Kidney (tissue), 14 donors: ENCODE measurements around the gene MTAP. TPM values are rescaled to one million over a fixed set of nuclear protein-coding genes. Genes with fewer than 3 reads are reported as not detected.

Experiments
- DNase-seq, 5 donors: peaks; one replicate each; pipeline ENCODE4 v3.0.0-alpha.2; 2013 to 2020
- FAIRE-seq: peaks from 2 replicates; lab custom pipeline; 2012; peaks lifted over from hg19 to GRCh38; lab: Jason Lieb, UNC
- H3K27ac ChIP-seq, 2 donors: one replicate each; pipeline ENCODE4 v1.7.0; 2013; ENCODE audit warnings: low read depth in 2 of 2, low read length in 2 of 2, inconsistent platforms in 1 of 2
- H3K27me3 ChIP-seq: one replicate; pipeline ENCODE4 v1.7.1; 2013; ENCODE audit warnings: low read length, inconsistent platforms; ENCODE audit not compliant: control insufficient read depth, insufficient read depth
- H3K36me3 ChIP-seq, 3 donors: one replicate each; pipeline versions ENCODE4 v1.7.0 to v1.7.1; 2013; ENCODE audit warnings: low read length in 3 of 3, control low read depth in 1 of 3, inconsistent platforms in 1 of 3; ENCODE audit not compliant: insufficient read depth in 3 of 3, control insufficient read depth in 2 of 3
- H3K4me1 ChIP-seq, 3 donors: one replicate each; pipeline versions ENCODE4 v1.7.0 to v1.7.1; 2013; ENCODE audit warnings: low read length in 3 of 3, inconsistent platforms in 1 of 3, low read depth in 1 of 3; ENCODE audit not compliant: control insufficient read depth in 2 of 3, insufficient read depth in 2 of 3
- H3K4me3 ChIP-seq, 3 donors: one replicate each; pipeline versions ENCODE4 v1.7.0 to v1.8.1; 2013; ENCODE audit warnings: low read length in 3 of 3, control low read depth in 1 of 3, inconsistent platforms in 1 of 3
- H3K9ac ChIP-seq, 3 donors: one replicate each; pipeline versions ENCODE4 v1.7.0 to v1.7.1; 2013; ENCODE audit warnings: low read length in 3 of 3, control low read depth in 1 of 3, inconsistent platforms in 1 of 3
- H3K9me3 ChIP-seq, 3 donors: one replicate each; pipeline versions ENCODE4 v1.7.0 to v1.7.1; 2013; ENCODE audit warnings: low read length in 3 of 3, control low read depth in 1 of 3, inconsistent platforms in 1 of 3; ENCODE audit not compliant: control insufficient read depth in 2 of 3, insufficient read depth in 1 of 3
- intact Hi-C: fragments of 100-400 bp; cut with DNase I; formaldehyde crosslinking; loops from one replicate; pipeline ENCODE4 v1.11.1; 2022
- polyA plus RNA-seq: library from polyadenylated mRNA; stranded (reverse); fragments of 350-450 nt; fragmentation: Illumina TruSeq; extraction: RNeasy Lipid Tissue Mini Kit (QIAGEN cat#74804); gene quantifications from one replicate; pipeline ENCODE4 v1.2.3, GENCODE V29; 2014; ENCODE audit warnings: low read depth, low replicate concordance; ENCODE audit not compliant: insufficient read depth
- total RNA-seq: library from RNA; stranded (reverse); fragmentation: NEBNext Ultra II Directional; extraction: Animal tissue kit (Norgen Biotek cat#: 25700); gene quantifications from one replicate; pipeline ENCODE4 v1.2.1, GENCODE V29; 2021
- TF ChIP-seq, protein P1 (sequence below): IDR thresholded peaks from 3 replicates; pipeline ENCODE4 v1.5.1; 2012; ENCODE audit warnings: mild to moderate bottlenecking, moderate library complexity, borderline replicate concordance; ENCODE audit not compliant: insufficient read depth; ENCODE audit errors: extremely low read depth
- donor health status: control.
- donor health status: control.
- donor health status: control.
- donor health status: control.
- donor health status: control.
- donor health status: DM: yes; HTN: yes; CAD: no.
- donor health status: Normal renal cell carcinoma (clear cell type).

The MTAP gene
- total and polyA plus RNA-seq, 2 donors from 2014 or later = 11.2 to 42.4 TPM

DNA sequence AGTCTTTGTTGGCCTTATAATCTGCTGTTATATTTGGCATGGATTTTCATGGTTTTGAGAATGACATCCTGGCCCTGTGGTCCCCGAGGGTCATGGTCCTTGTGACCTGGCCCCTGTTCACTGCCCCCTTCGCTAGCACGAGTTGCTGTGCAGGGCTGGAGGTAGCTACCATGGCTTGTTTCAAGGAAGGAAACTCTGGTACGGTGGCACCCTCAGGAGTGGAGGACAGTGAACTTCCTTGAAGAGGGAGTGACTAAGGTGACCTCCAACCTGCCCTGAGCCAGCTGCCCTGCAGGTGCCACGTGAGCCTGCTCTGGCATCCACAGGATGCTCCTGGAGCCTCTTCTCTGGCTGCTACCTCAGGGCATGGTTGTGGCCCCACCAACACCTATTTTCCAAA lies 62.1 kb downstream of the MTAP start:
- Histone ChIP-seq H3K4me1 (no peaks in the 10 kb centered on the region), H3K27me3 (no peaks in the 10 kb centered on the region), H3K9ac (no peak overlapping the region), H3K27ac (no peak overlapping the region), H3K4me3 (no peak overlapping the region), H3K9me3 (no peaks in the 10 kb centered on the region), H3K36me3 (peaks cover 4 to 10% (median 5%) of the 10 kb centered on the region in 3 donors)
- FAIRE-seq (no peak), DNase-seq (no peak)
- TF ChIP-seq, protein P1, sequence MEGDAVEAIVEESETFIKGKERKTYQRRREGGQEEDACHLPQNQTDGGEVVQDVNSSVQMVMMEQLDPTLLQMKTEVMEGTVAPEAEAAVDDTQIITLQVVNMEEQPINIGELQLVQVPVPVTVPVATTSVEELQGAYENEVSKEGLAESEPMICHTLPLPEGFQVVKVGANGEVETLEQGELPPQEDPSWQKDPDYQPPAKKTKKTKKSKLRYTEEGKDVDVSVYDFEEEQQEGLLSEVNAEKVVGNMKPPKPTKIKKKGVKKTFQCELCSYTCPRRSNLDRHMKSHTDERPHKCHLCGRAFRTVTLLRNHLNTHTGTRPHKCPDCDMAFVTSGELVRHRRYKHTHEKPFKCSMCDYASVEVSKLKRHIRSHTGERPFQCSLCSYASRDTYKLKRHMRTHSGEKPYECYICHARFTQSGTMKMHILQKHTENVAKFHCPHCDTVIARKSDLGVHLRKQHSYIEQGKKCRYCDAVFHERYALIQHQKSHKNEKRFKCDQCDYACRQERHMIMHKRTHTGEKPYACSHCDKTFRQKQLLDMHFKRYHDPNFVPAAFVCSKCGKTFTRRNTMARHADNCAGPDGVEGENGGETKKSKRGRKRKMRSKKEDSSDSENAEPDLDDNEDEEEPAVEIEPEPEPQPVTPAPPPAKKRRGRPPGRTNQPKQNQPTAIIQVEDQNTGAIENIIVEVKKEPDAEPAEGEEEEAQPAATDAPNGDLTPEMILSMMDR = no peak
- intact Hi-C loops = no loop called here

DNA sequence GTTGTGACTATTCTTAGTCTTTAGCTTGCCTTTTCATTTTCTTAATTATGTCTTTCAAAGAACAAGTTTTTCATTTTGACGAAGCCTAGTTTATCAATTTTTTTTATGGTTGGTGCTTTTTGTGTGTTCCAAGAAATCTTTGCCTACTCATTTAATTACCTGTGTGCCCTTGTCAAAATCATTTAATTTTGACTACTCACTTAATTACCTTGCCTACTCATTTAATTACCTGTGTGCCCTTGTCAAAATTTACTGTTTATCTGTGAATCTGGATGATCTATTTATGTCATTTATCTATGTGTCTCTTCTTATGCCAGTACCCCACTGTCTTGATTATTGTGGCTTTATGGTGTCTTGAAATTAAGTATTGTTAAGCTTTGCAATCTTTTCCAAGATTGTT lies 63.9 kb downstream of the MTAP start:
- Histone ChIP-seq H3K36me3 (peaks cover 0 to 5% (median 4%) of the 10 kb centered on the region in 3 donors), H3K9ac (no peak overlapping the region), H3K4me3 (no peak overlapping the region), H3K27ac (no peak overlapping the region), H3K4me1 (no peaks in the 10 kb centered on the region), H3K9me3 (no peaks in the 10 kb centered on the region), H3K27me3 (no peaks in the 10 kb centered on the region)
- FAIRE-seq = peak; percentile 8
- no peak for DNase-seq
- intact Hi-C loops = no loop called here
- TF ChIP-seq, protein P1 = no peak

- Histone ChIP-seq H3K4me1 (no peaks in the 10 kb centered on the region), H3K27me3 (no peaks in the 10 kb centered on the region), H3K9me3 (peaks cover 0 to 4% (median 1%) of the 10 kb centered on the region in 3 donors), H3K36me3 (no peaks in the 10 kb centered on the region), H3K4me3 (no peak overlapping the region), H3K9ac (no peak overlapping the region), H3K27ac (no peak overlapping the region)
- DNase-seq (no peak), FAIRE-seq (no peak)
- TF ChIP-seq, protein P1 = no peak
- intact Hi-C loops = no loop called here
These were observed 69.0 kb downstream of the MTAP start for GRCh38 chr9:21871256-21871975.
